Suprapubic skin (tissue), 4 donors: ENCODE data around the gene NKX1-2.

Experiments used
- POLR2A ChIP-seq, 2 donors: fragments of 450-650 bp; IDR thresholded peaks; one replicate each; pipeline ENCODE4 v1.6.1; 2017; ENCODE audit warnings: antibody characterized with exemption in 2 of 2, mild to moderate bottlenecking in 2 of 2, moderate library complexity in 2 of 2
- POLR2AphosphoS5 ChIP-seq, 3 donors: sonication (generic); formaldehyde crosslinking; IDR thresholded peaks; one replicate each; pipeline ENCODE4 v1.6.1; 2017; ENCODE audit warnings: antibody characterized with exemption in 3 of 3
- TF ChIP-seq, protein P1 (sequence below), 2 donors: fragments of 200-600 bp in 1 of 2; fragments of 450-650 bp in 1 of 2; sonication (generic) in 1 of 2; IDR thresholded peaks; one replicate each; pipeline ENCODE4 v1.5.1; 2016 to 2019; ENCODE audit warnings: antibody characterized with exemption in 2 of 2, mild to moderate bottlenecking in 1 of 2, moderate library complexity in 1 of 2

DNA sequence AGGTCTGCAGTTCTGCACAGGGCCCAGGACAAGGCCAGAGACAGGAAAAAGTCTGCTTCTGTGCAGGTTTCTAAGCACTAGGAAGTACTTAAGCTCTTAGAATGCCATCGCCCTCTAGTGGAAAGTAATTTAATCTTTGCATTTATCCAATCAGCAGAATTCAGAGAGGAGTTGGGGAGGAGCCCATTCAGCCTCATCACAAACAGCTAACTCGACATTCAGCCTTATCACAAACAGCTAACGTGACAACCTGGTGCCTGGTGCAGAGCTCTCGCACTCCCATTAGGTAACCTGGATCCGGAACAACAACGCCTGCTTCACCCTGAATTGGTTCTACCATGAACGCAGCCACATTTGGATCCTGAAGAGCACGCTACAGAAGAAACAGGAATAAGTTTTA, 46.3 kb downstream of the NKX1-2 start:
- TF ChIP-seq, protein P1, sequence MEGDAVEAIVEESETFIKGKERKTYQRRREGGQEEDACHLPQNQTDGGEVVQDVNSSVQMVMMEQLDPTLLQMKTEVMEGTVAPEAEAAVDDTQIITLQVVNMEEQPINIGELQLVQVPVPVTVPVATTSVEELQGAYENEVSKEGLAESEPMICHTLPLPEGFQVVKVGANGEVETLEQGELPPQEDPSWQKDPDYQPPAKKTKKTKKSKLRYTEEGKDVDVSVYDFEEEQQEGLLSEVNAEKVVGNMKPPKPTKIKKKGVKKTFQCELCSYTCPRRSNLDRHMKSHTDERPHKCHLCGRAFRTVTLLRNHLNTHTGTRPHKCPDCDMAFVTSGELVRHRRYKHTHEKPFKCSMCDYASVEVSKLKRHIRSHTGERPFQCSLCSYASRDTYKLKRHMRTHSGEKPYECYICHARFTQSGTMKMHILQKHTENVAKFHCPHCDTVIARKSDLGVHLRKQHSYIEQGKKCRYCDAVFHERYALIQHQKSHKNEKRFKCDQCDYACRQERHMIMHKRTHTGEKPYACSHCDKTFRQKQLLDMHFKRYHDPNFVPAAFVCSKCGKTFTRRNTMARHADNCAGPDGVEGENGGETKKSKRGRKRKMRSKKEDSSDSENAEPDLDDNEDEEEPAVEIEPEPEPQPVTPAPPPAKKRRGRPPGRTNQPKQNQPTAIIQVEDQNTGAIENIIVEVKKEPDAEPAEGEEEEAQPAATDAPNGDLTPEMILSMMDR (IDR thresholded peaks at IDR 0.05) = peak; percentile 29 to 46
- TF ChIP-seq POLR2AphosphoS5 (IDR thresholded peaks at IDR 0.05) (no peak), POLR2A (IDR thresholded peaks at IDR 0.05) (no peak)
